ENCODE data around the gene ARPC5. TPM values are rescaled to one million over a fixed set of nuclear protein-coding genes. Genes with fewer than 3 reads are reported as not detected.

ARPC5 gene
- total and polyA plus RNA-seq, 8 donors, result 130 to 208 (median 147) TPM

DNA sequence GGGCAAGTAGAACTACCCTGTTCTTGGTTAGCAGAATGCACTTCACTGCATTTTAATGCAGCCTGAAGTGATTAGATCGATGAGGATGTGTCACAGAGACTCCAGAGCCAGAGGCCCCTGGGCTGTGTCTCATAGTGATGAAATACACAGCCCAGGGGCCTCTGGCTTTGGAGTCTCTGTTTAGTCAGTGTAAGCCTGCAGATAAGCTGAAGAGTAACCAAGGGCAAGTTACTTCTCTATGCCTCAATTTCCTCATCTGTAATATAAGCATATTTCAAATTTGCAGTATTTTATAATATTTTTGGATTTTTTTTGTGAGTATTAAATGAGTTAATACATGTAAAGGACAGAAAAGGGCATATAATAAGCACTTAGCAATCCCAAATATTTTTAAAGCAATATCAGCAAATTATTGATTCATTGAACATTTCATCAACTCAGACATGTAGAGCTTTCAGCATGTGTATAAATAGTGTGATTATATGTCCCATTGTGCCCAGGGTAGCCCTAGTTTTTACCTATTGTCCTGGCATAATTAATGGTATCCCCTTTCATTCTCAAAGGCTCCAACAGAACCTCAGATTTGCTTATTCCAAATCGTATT lies 41.1 kb upstream of the ARPC5 start:
- Histone ChIP-seq H3K4me1 (no peaks in the 10 kb centered on the region), H3K9me3 (peaks cover 0 to 3% of the 10 kb centered on the region in 2 donors), H3K4me3 (no peak overlapping the region), H3K27ac (no peak overlapping the region), H3K27me3 (no peaks in the 10 kb centered on the region), H3K36me3 (no peaks in the 10 kb centered on the region)
- no peak for TF ChIP-seq CTCF (IDR thresholded peaks at IDR 0.05)
- ATAC-seq, result no peak
- no peak for DNase-seq
- intact Hi-C loops (cut with DNase I), result no loop called here

DNA sequence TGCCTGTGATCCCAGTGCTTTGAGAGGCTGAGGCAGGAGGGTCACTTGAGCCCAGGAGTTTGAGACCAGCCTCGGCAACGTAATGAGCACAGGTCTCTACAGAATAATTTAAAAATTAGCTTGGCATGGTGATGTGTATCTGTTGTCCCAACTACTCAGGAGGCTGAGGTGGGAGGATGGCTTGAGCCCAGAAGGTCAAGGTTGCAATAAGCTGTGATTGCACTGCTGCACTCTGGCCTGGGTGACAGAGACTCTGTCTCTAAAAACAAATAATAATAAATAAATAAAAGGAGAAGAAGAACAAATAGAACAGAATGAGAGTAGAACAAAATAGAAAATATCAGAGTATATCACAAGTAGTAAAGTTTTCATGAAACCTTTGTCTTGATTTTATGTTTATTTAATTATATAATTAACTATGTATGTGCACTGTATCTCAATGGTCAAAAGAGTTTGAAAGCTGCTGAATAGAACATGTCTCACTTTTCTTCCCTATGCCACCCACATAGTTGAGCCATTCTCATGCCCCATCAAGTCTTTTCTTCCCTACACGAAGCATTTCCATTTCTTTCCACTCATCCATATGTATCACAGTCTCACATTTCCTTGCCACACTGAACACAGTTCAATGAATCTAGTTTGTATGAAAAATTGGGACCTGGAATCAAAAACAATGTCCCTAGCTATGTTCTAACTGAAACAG lies 40.5 kb upstream of the ARPC5 start:
- DNase-seq, result no peak
- no peak for TF ChIP-seq CTCF (IDR thresholded peaks at IDR 0.05)
- H3K36me3 ChIP-seq, result no peaks in the 10 kb centered on the region
- H3K27ac ChIP-seq, result no peak overlapping the region
- no peaks in the 10 kb centered on the region for H3K4me1 ChIP-seq
- peaks cover 0 to 9% of the 10 kb centered on the region in 2 donors for H3K9me3 ChIP-seq
- no peak for ATAC-seq
- intact Hi-C loops (cut with DNase I), result no loop called here
- no peaks in the 10 kb centered on the region for H3K27me3 ChIP-seq
- no peak overlapping the region for H3K4me3 ChIP-seq

DNA sequence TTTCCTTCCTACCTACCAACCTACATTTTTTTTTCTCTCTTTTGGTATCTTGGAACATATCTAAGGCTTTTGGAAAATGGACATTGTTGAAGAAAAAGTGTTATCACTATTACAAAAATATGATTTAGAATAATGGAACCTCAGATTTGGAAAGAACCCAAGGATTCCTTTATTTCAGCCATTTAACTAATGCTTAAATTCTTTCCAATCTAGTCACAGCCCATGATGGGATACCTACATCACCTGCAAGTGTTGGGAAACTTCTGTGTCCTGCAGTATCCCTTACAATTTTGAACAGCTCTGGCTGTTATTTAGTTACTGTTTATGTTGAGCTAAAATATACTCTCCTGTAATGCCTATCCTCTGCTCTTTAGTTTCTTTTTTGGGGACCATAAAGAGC lies 39.8 kb upstream of the ARPC5 start:
- Histone ChIP-seq H3K4me3 (no peak overlapping the region), H3K36me3 (no peaks in the 10 kb centered on the region), H3K4me1 (no peaks in the 10 kb centered on the region), H3K27me3 (no peaks in the 10 kb centered on the region), H3K27ac (no peak overlapping the region), H3K9me3 (peaks cover 0 to 9% of the 10 kb centered on the region in 2 donors)
- DNase-seq (no peak), ATAC-seq (no peak)
- intact Hi-C loops (cut with DNase I), result no loop called here
- no peak for TF ChIP-seq CTCF (IDR thresholded peaks at IDR 0.05)

GRCh38 chr1:183674886-183675285 lies 39.3 kb upstream of the ARPC5 start:
- DNase-seq (no peak), ATAC-seq (no peak)
- intact Hi-C loops (cut with DNase I), result no loop called here
- Histone ChIP-seq H3K4me3 (no peak overlapping the region), H3K27ac (no peak overlapping the region), H3K36me3 (no peaks in the 10 kb centered on the region), H3K9me3 (peaks cover 0 to 9% of the 10 kb centered on the region in 2 donors), H3K4me1 (no peaks in the 10 kb centered on the region), H3K27me3 (no peaks in the 10 kb centered on the region)
- TF ChIP-seq CTCF (IDR thresholded peaks at IDR 0.05), result no peak

- Histone ChIP-seq H3K36me3 (no peaks in the 10 kb centered on the region), H3K9me3 (peaks cover 0 to 6% of the 10 kb centered on the region in 2 donors), H3K27ac (no peak overlapping the region), H3K4me3 (no peak overlapping the region), H3K27me3 (no peaks in the 10 kb centered on the region), H3K4me1 (no peaks in the 10 kb centered on the region)
- intact Hi-C loops (cut with DNase I), result no loop called here
- DNase-seq (no peak), ATAC-seq (no peak)
- no peak for TF ChIP-seq CTCF (IDR thresholded peaks at IDR 0.05)
Measured at GRCh38 chr1:183674339-183674738, 38.8 kb upstream of the ARPC5 start.

All from left lung (tissue), 10 donors.